HG02970 (cell line): ENCODE data around the gene BAIAP3.
"Not testable (repeated sequence)": the region's sequence is repeated elsewhere in the genome, so short reads cannot be mapped to it uniquely, and the experiment has no call there.

Experiments used
- ATAC-seq: cut with Tn5 transposase; IDR thresholded peaks from one replicate; pipeline ENCODE4 v1.9.1; 2021; ENCODE audit warnings: mild to moderate bottlenecking, moderate library complexity, moderate number of reproducible peaks; ENCODE audit not compliant: unreplicated experiment, low FRiP score

BAIAP3 gene

GRCh38 chr16:1315081-1316032 lies 18.1 kb upstream of the BAIAP3 start:
- ATAC-seq: no peak

DNA sequence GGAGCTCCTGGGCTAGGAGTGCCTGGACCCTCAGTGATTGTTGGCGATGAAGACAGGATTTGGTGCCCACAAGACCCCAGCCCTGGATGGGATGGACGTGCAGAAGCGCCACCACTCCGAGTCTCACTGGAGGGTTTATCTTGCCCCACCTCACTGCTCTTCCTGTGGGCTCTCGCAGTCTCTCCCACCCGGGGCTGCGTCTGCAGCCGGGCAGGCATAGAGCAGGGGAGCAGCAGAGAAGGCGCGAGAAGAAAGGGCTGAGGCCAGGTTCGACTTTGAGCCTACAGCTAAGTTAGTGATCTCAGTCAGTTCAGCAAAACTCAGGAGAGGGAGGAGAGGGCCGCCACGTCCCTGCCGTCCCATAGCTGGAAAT lies 17.4 kb upstream of the BAIAP3 start:
- no peak for ATAC-seq

DNA sequence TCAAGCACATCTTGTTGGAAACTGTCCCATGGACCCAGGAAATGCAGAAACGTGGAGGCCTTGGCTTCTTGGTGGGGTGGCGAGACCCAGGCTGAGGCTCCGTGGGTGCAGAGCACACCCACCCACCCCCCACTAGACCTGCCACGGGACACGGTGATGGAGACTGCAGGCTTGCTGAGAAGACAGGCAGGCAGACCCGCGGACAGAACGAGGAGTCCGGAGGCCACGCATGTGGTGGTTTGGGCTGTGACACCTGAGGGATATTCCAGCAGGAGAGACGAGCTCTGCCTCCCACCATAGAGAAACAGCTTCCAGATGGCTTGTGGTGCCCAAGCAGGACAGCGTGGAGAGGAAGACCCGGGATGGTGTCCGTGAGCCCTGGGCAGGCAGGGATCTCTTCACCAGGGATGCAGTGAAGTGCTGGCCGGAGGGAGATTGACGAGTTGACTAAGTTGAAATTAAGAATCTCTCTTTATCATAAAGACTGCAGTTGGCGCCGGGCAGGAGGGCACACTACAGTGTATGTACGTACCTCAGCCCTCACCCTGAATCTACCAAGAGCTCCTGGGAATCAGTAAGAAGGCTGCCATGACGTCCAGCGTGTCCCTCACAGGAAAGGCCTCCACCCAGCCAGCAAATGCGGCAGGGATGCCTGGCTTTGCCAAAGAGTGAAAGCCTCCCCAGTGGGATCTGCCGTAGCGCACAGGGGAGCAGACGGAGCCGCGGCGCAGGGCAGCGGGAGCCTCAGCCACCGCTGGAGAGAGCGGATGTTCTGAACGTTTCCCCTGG lies 15.8 kb upstream of the BAIAP3 start:
- no peak for ATAC-seq

DNA sequence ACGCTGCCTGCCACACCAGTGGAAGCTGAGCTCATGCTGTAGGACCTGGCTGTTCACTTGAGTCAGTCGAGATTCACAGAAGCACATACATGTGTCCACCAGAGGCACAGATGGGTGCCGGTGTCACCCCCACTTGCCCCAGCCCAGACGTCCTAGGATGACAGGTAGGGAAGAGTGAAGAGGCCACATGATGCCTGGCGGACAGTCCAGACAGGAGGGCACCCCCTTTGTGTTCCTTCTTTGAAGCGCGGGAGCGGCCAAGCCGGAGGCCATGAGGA lies 15.2 kb upstream of the BAIAP3 start:
- ATAC-seq: no peak

DNA sequence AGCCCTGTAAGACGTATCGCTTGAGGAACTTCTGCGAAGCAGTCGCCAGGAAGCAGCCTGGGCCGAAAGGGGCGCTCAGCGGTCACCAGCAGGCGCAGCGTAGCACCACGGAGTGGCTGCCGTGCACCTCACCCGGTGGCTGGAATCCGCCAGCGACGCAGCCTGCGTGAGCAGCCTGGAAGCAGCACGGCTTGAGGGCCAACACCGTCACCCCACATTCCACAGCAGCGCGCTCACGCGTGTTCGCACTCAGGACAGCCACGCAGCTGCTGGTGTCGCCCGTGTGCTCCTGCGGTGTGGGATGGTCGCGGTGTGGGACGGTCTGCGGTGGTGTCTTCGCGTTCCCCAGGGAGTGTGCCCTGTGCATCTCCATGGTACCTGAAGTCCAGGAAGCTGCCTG lies 14.4 kb upstream of the BAIAP3 start:
- no peak for ATAC-seq

- no peak for ATAC-seq
Measured at GRCh38 chr16:1320097-1320496, 13.3 kb upstream of the BAIAP3 start.

DNA sequence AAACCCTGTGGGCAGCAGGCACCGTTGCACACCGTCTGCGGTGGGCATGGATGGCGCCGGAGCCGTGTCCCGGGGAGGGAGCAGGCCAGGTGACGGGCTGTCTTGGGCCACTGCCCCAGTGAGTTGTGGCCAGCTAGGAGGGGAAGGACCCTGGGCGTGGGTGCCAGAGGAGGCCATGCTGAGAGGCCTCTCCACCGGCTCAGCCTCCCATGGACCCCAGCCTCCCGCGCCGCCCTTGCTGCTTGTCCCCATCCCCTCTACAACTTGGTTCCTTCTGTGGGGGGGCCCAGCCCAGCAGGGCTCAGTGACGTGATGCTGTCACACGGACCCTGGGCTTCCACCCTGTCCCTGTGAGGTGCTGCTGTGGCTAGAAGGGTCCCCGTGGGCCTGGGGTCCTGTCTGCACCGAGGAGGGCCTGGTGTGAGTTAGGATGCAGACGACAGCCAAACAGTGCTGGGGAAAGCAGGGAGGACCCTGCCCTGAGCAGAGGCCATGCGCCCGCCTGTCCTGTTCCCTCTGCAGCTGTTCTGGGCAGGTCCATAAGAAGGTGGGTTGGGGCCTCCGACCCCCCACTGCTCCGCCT lies 12.7 kb upstream of the BAIAP3 start:
- no peak for ATAC-seq

DNA sequence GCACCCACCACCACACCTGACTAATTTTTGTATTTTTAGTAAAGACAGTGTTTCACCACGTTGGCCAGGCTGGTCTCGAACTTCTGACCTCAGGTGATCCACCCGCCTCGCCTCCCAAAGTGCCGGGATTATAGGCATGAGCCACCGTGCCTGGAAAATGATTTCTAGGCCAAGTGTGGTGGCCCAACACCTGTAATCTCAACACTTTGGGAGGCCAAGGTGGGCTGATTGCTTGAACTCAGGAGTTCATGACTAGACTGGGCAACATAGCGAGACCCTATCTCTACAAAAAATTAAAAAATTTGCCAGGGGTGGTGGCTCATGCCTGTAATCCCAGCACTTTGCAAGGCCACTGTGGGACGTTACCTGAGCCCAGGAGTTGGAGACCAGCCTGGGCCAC lies 11.0 kb upstream of the BAIAP3 start:
- ATAC-seq: no peak

GRCh38 chr16:1323296-1324239 lies 9.9 kb upstream of the BAIAP3 start:
- no peak for ATAC-seq

DNA sequence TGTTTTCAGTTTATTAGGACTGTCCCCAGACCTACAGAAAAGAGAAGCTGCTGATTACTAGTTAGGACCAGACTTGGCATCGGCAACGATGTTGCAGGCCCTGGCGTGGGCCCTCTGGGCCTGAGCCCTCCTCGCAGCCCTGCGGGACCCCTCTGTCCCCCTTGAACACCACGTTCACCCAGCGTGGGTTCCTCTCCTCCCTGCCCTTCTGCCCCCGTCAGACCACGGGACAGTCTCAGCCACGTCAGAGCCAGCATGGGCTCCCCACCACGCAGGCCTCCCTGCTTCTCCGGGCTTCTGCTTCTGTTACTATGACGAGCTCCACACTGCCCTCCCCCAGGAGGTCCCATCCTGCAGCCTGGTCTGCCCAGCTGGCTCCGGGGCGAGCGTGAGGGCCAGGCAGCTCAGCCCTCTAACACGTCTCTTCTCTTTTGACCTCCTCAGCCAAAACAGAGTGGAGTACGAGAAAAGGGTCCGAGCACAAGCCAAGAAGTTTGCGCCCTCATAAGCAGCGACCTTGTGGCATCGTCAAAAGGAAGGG lies 9.1 kb upstream of the BAIAP3 start:
- ATAC-seq: no peak

- no peak for ATAC-seq
Measured at GRCh38 chr16:1325261-1325660, 8.2 kb upstream of the BAIAP3 start.

DNA sequence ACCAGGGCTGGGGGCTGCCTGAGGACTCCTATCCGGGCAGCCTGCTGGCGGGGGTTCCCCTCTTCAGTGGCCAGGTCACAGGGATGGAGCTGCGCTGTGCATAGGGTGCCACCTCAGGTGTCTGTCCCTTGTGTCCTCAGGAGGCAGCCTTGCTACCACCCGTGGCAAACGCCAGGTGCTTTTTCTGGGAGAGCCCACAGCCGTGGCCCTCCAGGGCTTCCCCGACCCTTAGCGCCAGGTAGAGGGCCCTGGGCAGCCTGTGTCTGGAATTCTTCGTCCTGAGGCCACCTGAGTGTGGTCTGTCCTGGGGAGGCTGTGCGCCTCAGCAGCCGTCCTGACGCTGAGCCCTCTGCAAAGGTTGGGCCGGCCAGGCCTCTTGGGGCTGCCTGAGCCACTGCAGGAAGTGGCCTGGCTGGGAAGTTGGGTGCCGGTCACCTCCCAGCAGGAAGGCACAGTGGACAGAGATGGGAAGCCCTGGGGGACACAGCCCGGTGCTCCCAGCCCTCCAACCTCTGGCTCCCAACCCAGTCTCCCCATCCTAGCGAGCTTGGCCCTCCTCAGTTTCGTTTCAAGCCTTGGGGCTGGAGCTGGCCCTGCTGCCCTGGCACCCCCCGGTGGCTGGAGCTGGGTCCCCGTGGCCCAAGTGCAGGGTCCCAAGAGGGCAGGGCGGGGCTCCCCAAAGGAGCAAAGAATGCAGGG lies 7.6 kb upstream of the BAIAP3 start:
- ATAC-seq: no peak

GRCh38 chr16:1326391-1326790 lies 7.1 kb upstream of the BAIAP3 start:
- no peak for ATAC-seq

DNA sequence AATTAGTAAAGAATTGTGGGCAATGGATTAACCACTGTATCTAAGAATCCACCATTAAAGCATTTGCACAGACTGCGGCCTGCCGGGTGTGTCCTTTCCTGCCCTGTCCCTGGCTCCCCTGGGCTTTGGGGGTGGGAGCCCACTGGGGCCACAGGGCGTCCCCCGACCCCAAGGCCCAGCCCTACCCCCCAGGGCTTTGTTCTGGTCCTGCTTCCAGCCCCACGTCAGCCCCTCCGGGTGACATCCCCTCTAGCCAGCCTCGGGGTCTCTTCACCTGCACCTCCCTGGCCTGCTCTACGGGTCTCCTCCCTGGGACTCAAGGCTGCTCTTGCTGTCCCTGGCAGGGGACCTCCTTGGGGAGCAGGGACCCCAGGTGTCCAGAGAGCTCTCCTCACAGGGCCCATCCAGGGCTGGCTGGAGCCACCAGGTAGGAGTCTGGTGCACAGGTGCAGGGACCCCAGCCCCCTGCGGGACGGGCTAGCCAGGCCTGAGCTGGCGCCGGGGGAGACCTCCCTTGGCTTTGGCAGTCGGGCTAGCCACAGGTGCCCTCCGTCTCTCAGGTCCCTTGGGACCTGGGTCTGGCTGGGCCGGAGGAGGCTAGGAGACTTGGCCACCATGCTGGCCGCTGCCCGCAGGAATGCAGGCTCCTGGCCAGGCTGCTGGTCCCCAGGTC lies 6.4 kb upstream of the BAIAP3 start:
- no peak for ATAC-seq

DNA sequence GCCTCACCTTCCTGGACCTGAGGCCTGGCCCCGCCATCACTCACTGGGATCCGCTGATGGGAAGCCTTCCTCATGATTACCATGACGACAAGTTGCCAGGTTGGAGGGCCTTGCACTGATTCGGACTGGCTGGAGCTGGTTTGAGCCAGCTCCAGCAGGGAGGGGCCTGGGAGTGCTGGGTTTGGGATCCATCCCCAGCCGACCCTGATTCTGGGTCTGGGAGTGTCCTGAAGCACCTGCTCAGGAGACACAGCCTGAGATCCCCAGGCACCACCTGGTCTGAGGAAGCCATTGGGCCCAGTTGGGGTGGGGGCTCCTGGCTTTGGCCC lies 5.9 kb upstream of the BAIAP3 start:
- ATAC-seq: no peak

DNA sequence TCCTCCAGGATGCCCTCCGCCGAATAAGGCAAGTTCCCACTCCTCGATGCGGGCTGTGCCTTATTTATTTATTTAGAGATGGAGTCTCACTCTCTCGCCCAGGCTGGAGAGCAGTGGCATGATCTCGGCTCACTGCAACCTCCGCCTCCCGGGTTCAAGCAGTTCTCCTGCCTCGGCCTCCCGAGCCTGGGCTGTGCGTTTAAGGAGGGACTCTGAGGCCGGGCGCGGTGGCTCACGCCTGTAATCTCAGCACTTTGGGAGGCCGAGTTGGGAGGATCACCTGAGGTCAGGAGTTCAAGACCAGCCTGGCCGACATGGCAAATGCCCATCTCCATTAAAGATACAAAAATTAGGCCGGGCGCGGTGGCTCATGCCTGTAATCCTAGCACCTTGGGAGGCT lies 5.3 kb upstream of the BAIAP3 start:
- ATAC-seq: not testable (repeated sequence)

GRCh38 chr16:1328961-1329360 lies 4.5 kb upstream of the BAIAP3 start:
- ATAC-seq: not testable (repeated sequence)

GRCh38 chr16:1330260-1330914 lies 3.1 kb upstream of the BAIAP3 start:
- ATAC-seq: no peak
